ENCODE results near the gene GRIA1. TPM values are rescaled to one million over a fixed set of nuclear protein-coding genes. Genes with fewer than 3 reads are reported as not detected.

Gene GRIA1
- total and polyA plus RNA-seq, 10 of the 15 experiments (the other 5 are each of a cell fraction or from before 2014, with no cell fraction given): 0.04 to 0.18 (median 0.04) TPM; not detected in 7

DNA sequence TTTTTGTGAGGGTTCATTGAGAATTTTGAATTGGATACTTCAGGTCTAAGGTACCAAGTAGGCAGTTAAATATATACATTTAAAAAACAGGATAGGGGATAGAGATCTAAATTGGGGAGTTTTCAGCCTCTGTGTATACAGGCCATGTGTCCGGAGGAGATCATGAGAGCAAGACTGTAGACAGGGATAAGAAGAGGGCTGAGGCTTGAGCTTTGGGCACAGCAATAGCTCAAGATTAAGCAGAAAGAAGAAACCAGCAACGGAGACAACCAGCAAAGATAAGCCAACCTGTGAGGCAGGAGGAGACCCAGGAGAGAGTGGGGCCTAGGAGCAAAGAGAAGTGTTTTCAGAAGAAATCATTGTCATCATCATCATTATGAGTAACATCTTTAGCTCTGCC lies 258.4 kb downstream of the GRIA1 start:
- no peaks in the 10 kb centered on the region for H3K36me3 ChIP-seq (ENCODE audit: control insufficient read depth in 2 of 2, insufficient read depth in 2 of 2, low read length in 1 of 2)
- SMC1A ChIA-PET (ENCODE audit: uncharacterized antibody, unreplicated experiment): no interaction called here
- in situ Hi-C loops (cut with MboI): no loop called here
- no peaks in the 10 kb centered on the region for H3K79me2 ChIP-seq (ENCODE audit: control insufficient read depth, insufficient read depth, low read length)
- CTCF ChIA-PET: no interaction called here
- no TSS peak for BruUV-seq (replicated peaks)
- 25% methylated on average over 2 of the region's 2 CpGs for WGBS (ENCODE audit: insufficient coverage, insufficient replicate concordance, low lambda C conversion rate, missing lambda C conversion rate)
- no peak overlapping the region for H2AFZ ChIP-seq (ENCODE audit: control insufficient read depth, low read depth, low read length)
- POLR2A ChIA-PET: no interaction called here
- H4K20me1 ChIP-seq (ENCODE audit: control insufficient read depth, insufficient read depth): no peaks in the 10 kb centered on the region
- H3K9me3 ChIP-seq (replicated peaks; ENCODE audit: control insufficient read depth, insufficient read depth, low read length): no peaks in the 10 kb centered on the region
- FAIRE-seq (no peak), ATAC-seq (no peak), DNase-seq (ENCODE audit: low read depth, low spot score) (no peak)
- H3K4me1 ChIP-seq (ENCODE audit: control insufficient read depth, insufficient read depth, low read length): no peaks in the 10 kb centered on the region
- intact Hi-C loops (cut with micrococcal nuclease; ENCODE audit: unreplicated experiment): no loop called here
- no peak overlapping the region for H3K27ac ChIP-seq (ENCODE audit: control insufficient read depth, insufficient read depth)
- no peak overlapping the region for H3K4me2 ChIP-seq (ENCODE audit: control insufficient read depth, insufficient read depth)
- RAD21 ChIA-PET (ENCODE audit: unreplicated experiment): no interaction called here
- H3K4me3 ChIP-seq: no peak overlapping the region
- no peaks in the 10 kb centered on the region; a peak in 1 of 4 replicates for H3K27me3 ChIP-seq (replicated peaks in 1 of 2; ENCODE audit: control insufficient read depth in 2 of 2, insufficient read depth in 2 of 2, low read length in 1 of 2)
- H3K9ac ChIP-seq (ENCODE audit: control insufficient read depth, insufficient read depth, low read length): no peak overlapping the region
- TF ChIP-seq PKNOX1 (IDR thresholded peaks at IDR 0.05) (no peak), CTCF (IDR thresholded peaks at IDR 0.05 in 2 of 3, conservative IDR thresholded peaks at IDR 0.05 in 1 of 3; ENCODE audit: control insufficient read depth in 2 of 3, extremely low read depth in 1 of 3, insufficient read depth in 1 of 3, low read depth in 3 of 3, low read length in 3 of 3) (no peak), SMAD5 (IDR thresholded peaks at IDR 0.05; ENCODE audit: low read depth) (no peak), HDAC6 (IDR thresholded peaks at IDR 0.05; ENCODE audit: unreplicated experiment) (no peak), IKZF2 (IDR thresholded peaks at IDR 0.05) (no peak), STAT1 (conservative IDR thresholded peaks at IDR 0.05) (no peak), SMAD1 (IDR thresholded peaks at IDR 0.05; ENCODE audit: low read depth, partially characterized antibody) (no peak), CHD1 (IDR thresholded peaks at IDR 0.05; ENCODE audit: low read depth, low read length) (no peak), RELA (IDR thresholded peaks at IDR 0.05; ENCODE audit: borderline replicate concordance, partially characterized antibody) (no peak), RB1 (IDR thresholded peaks at IDR 0.05; ENCODE audit: borderline replicate concordance) (no peak), ATF7 (IDR thresholded peaks at IDR 0.05; ENCODE audit: low read depth) (no peak), MTA2 (IDR thresholded peaks at IDR 0.05; ENCODE audit: low read depth) (no peak), SREBF2 (IDR thresholded peaks at IDR 0.05; ENCODE audit: low read length) (no peak), SUZ12 (IDR thresholded peaks at IDR 0.05; ENCODE audit: unreplicated experiment) (no peak), DPF2 (IDR thresholded peaks at IDR 0.05) (no peak), TCF3 (IDR thresholded peaks at IDR 0.05; ENCODE audit: borderline replicate concordance, insufficient read depth, low read depth, low read length) (no peak)
- TF ChIP-seq, protein P1, sequence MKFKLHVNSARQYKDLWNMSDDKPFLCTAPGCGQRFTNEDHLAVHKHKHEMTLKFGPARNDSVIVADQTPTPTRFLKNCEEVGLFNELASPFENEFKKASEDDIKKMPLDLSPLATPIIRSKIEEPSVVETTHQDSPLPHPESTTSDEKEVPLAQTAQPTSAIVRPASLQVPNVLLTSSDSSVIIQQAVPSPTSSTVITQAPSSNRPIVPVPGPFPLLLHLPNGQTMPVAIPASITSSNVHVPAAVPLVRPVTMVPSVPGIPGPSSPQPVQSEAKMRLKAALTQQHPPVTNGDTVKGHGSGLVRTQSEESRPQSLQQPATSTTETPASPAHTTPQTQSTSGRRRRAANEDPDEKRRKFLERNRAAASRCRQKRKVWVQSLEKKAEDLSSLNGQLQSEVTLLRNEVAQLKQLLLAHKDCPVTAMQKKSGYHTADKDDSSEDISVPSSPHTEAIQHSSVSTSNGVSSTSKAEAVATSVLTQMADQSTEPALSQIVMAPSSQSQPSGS (IDR thresholded peaks at IDR 0.05; ENCODE audit: low read length): no peak
- TF ChIP-seq, protein P2, sequence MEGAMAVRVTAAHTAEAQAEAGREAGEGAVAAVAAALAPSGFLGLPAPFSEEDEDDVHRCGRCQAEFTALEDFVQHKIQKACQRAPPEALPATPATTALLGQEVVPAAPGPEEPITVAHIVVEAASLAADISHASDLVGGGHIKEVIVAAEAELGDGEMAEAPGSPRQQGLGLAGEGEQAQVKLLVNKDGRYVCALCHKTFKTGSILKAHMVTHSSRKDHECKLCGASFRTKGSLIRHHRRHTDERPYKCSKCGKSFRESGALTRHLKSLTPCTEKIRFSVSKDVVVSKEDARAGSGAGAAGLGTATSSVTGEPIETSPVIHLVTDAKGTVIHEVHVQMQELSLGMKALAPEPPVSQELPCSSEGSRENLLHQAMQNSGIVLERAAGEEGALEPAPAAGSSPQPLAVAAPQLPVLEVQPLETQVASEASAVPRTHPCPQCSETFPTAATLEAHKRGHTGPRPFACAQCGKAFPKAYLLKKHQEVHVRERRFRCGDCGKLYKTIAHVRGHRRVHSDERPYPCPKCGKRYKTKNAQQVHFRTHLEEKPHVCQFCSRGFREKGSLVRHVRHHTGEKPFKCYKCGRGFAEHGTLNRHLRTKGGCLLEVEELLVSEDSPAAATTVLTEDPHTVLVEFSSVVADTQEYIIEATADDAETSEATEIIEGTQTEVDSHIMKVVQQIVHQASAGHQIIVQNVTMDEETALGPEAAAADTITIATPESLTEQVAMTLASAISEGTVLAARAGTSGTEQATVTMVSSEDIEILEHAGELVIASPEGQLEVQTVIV (IDR thresholded peaks at IDR 0.05; ENCODE audit: borderline replicate concordance, partially characterized antibody): no peak

Data from GM12878 (cell line).